H1 (cell line): ENCODE measurements around the gene PDLIM4. TPM values are rescaled to one million over a fixed set of nuclear protein-coding genes. Genes with fewer than 3 reads are reported as not detected.

Source experiments
- ASH2L ChIP-seq: fragments of 200-600, 300-600 bp; sonication (generic); IDR thresholded peaks from one replicate; pipeline ENCODE4 v1.7.1; 2017; ENCODE audit warnings: low read length
- ATF2 ChIP-seq: IDR thresholded peaks from 2 replicates; pipeline ENCODE4 v1.6.1; 2012; ENCODE audit warnings: low read length, inconsistent platforms
- CBX5 ChIP-seq: fragments of 300-800, 300-1000 bp; sonication (generic); IDR thresholded peaks from 2 replicates; pipeline ENCODE4 v1.7.1; 2016; ENCODE audit warnings: antibody characterized with exemption, low read length, low read depth
- E2F6 ChIP-seq: IDR thresholded peaks from 2 replicates; pipeline ENCODE4 v1.6.1; 2012; ENCODE audit warnings: inconsistent platforms
- TBP ChIP-seq: IDR thresholded peaks from 2 replicates; pipeline ENCODE4 v1.6.1; 2011; ENCODE audit warnings: low read depth, low read length, improper control_type of control experiment
- USF2 ChIP-seq: IDR thresholded peaks from 2 replicates; pipeline ENCODE4 v1.6.1; 2011; ENCODE audit warnings: low read length, improper control_type of control experiment
- polyA plus RNA-seq, 7 experiments: library from polyadenylated mRNA; depleted of rRNA in 3 of 7; stranded (reverse) in 5 of 7; unstranded in 2 of 7; fragments of >200 nt in 5 of 7; fragments of 200-250 nt in 2 of 7; gene quantifications; 1 replicate in 5 of 7; 2 replicates in 1 of 7; 4 replicates in 1 of 7; pipeline versions ENCODE4 v1.2.1 to v1.2.3, GENCODE V29; 2011 to 2013; ENCODE audit warnings: missing spikeins in 2 of 7, mixed read lengths in 2 of 7
- total RNA-seq: library from RNA; stranded (reverse); fragmentation: NEBNext Ultra II Directional; extraction: Animal tissue kit (Norgen Biotek cat#: 25700); gene quantifications from 2 replicates; pipeline ENCODE4 v1.2.1, GENCODE V29; 2021

Gene PDLIM4
- total and polyA plus RNA-seq, 2 of the 8 experiments (the other 6 are each of a cell fraction or from before 2014, with no cell fraction given) = 10.7 to 29.1 TPM

GRCh38 chr5:132233811-132234683 lies 23.4 kb upstream of the PDLIM4 start (continued):
- TF ChIP-seq USF2 (no peak), ATF2 (no peak), CBX5 (no peak), E2F6 (no peak), TBP (no peak), ASH2L (no peak)
